SIG-M5 treated with dmso at 0.1 percent for 504 hours (cell line): ENCODE data around the gene EPN2.

Experiments used
- DNase-seq: peaks from one replicate; lab custom pipeline; 2025; ENCODE audit not compliant: unreplicated experiment; lab: John Stamatoyannopoulos, UW

The EPN2 gene

GRCh38 chr17:19291646-19292376, 54.6 kb downstream of the EPN2 start:
- no peak for DNase-seq

DNA sequence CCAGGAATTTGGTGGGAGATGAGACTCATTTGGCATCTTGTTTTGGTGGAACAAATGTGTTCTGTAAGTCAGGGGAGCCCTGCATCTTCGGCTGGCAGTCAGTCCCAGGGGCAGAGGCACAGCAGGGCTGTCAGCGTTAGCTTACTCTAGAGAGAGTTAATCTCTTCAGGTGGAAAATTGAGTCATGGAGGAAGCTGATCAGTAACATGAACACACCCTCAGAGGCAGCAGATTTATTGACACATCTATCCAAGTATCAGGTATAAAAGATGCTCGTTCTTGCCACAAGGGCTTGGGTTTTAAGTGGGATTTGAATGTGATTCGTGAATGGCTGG, 55.2 kb downstream of the EPN2 start:
- DNase-seq: no peak

DNA sequence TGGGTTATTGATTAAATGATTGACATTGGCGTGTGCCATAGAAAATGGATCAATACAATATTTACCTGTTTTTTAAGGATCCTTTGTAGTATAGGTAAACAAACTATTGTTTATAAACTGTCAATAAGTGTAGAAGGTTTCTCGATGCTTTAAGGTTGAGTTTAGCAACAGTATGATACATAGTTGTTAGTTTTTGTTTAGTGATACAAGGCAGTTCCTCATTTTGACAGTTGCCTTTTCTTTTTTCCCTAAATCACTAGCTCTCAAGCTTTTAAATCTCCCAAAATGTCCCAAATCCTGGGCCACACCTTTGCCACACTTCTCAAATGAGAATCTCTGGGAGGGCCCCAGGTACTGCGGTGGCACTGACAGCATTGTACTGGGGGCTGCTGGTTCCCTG, 57.3 kb downstream of the EPN2 start:
- no peak for DNase-seq

DNA sequence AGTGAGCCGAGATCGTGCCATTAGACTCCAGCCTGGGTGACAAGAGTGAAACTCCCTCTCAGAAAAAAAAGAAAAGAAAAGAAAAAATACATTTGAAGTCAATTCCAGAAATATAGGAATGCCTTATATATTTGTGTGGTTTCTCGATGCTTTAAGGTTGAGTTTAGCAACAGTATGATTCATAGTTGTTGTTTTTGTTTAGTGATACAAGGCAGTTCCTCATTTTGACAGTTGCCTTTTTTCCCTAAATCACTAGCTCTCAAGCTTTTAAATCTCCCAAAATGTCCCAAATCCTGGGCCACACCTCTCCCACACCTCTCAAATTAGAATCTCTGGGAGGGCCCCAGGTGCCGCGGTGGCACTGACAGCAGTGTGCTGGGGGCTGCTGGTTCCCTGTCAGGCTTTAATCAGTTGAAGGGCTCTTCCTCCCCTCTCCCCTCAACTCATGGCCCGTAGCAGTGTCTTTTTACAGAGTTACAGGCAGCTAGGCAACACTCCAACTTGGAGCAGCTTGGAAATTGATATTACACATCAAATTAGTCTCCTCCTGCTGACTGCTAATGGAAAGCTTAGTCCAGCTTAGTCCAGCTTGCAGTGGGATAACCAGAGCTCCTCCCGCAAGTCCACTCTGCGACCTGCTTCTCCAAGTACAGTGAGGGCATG, 58.4 kb downstream of the EPN2 start:
- DNase-seq: no peak

DNA sequence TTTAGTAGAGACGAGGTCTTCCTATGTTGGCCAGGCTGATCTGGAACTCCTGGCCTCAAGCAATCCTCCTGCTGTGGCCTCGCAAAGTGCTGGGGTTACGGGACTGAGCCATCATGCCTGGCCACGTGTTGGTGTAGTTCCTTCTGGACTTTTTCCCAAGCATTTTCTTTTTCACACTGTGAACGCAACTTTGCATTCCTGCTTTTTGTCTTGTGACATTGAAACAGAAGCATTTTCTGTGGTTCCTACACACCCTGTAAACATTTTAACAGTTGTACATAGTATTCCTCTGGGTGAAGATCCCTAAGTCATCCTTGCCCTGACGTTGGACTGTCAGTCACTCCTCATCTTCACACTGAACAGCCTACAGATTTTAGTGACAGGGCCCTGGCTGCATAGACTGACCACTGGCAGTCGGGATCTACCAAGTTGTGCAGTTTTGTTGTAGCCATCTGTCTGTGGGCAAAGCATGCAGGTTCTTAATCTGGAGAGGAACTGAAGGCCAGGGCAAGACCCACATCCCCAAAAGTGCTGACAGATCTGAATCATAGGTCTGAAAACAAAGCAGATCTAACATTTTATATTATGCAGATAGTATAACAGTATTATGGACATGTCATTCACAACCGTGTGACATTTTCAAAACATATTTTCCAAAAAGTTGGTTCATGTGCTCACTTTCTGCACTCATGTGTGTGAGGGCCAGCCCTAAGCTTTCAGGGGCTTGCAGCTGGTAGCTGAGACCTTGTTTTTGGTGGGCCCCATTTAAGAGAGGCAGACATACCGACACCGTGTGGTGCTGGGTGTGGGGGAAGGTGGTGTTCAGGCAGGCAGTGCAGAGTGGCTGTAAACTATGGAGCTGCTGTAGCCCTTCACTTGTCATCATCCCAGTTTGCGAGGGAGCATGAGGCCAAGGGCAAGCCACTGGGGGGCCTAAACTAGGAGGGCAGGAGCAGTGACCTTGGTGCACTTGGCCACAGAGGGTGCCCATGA, 59.9 kb downstream of the EPN2 start:
- DNase-seq: no peak

GRCh38 chr17:19298569-19299213, 61.5 kb downstream of the EPN2 start:
- DNase-seq: no peak

DNA sequence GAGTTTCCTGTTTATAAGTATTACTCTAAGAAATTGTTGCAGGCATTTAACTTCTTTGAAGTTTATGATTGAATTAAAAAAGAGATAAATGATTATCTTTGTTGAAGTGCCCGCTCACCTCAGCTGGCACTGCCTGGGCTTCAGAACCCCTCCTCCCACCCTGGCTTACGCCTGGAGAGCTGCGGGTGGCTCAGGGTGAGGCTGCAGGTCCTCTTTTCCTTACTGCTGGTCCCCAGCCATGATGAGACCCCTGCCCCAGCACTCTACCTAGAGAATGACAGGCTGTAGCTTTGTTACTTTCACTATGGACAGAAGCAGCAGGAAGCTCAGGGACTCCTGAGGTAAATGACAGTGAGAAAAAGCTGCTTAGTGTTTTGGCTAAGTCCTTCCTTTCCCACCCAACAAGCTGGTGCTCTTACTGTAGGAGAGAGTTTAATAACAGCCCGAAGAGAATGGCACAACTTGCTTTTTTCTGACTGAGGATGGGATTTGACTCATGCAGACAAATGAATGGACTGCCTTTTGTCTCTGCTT, 62.1 kb downstream of the EPN2 start:
- no peak for DNase-seq

DNA sequence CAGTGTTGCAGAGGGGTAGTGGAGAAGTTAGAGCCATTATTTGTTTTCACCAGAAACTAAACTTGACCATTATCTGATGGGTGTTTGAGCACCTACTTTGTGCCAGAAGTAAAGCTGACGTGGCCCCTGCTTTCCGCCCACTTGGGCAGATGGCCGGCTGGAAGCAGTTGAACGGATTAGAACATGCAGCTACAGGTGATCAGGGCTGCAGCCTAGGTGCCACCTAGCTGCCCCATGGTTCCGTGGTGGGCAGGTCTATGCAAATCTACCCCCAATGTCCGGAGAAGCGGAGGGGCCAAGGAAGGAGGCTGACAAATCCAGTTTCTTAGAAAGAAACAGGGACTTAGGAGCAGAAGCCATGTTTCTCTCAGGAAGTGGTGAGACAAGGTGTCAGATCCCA, 62.7 kb downstream of the EPN2 start:
- DNase-seq: no peak

GRCh38 chr17:19301274-19301951, 64.2 kb downstream of the EPN2 start:
- no peak for DNase-seq

- no peak for DNase-seq
Measured at GRCh38 chr17:19301973-19302372, 64.8 kb downstream of the EPN2 start.

DNA sequence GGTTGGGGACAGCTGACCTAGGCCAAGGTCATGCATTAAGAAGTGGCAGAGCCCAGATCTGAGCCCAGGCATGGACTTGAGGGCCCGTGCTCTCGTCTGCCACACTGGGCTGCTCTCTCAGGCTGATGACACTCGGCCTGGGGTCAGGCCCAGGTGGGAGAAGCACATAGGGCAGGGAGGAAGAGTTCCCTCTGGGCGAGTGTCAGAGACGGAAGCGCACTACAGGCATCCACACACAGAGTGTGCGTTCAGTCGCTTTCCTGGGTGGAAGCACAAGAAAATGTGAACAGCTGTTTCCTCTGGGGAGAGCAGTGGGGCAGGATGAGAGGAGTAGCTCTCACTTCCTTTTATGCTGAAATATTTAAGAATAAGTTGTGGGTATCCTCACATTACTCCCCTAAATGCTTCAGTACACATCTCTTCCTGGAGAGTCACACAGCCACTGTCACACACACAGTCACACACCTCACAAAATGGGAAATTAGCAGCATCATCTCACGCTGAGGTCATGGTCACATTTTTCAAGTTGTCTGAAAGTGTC, 65.7 kb downstream of the EPN2 start:
- peak; percentile 38 for DNase-seq

GRCh38 chr17:19303367-19303776, 66.2 kb downstream of the EPN2 start:
- no peak for DNase-seq

GRCh38 chr17:19304209-19304608, 67.0 kb downstream of the EPN2 start:
- peak; percentile 86 for DNase-seq

DNA sequence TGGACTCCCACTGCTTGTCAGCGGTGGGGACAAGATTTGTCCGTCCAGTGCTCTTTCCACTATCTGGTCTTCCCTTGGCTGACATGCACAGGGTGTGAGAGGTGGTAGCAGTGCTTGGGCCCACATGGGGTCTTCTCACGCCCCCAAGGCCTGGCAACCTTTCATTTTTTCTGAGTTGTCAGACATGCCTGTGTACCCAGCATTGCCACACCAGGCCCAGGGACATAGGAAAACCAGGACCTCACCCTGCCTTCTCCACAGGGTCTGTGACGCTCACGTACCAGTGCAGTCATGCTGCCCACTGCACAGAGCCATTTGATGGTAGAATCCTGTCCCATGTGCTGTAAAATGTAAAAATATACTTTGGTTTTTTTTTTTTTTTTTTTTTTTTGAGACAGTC, 67.6 kb downstream of the EPN2 start:
- DNase-seq: no peak

DNA sequence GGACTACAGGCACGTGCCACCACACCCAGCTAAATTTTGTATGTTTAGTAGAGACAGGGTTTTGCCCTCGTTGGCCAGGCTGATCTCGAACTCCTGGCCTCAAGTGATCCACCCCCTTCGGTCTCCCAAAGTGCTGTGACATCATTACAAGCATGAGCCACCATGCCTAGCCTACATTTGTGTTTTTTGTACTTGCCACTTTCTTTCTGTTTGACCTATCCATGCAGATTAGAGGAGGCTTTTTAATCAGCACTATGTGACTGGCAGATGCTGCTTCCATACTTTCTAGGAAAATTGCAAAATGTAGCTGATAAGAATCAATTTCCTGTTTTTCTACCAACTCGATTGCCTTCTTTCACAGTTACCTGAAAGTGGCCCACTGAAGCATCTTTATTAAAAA, 68.1 kb downstream of the EPN2 start:
- peak; percentile 11 for DNase-seq

- DNase-seq: no peak
Measured at GRCh38 chr17:19305761-19306159, 68.6 kb downstream of the EPN2 start.

GRCh38 chr17:19306160-19307111, 69.3 kb downstream of the EPN2 start:
- DNase-seq: peak; percentile 77

DNA sequence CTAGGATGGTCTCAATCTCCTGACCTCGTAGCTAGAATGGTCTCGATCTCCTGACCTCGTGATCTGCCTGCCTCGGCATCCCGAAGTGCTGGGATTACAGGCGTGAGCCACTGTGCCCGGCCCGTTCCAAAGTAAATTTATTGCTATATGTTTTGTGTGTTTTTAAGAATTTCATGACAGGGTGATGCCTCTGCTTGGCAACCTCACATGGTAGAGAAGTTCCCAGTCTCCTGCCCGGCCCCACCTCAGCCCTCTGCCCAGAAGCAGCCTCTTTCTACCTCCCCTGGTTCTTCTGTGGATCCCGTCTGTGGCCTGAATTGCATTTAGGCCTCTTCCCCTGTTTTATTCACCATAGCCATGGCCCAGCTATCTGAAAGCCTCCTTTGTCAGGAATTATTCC, 70.4 kb downstream of the EPN2 start:
- no peak for DNase-seq

- no peak for DNase-seq
Measured at GRCh38 chr17:19308398-19308797, 71.2 kb downstream of the EPN2 start.
